Stimulated activated CD8-positive, alpha-beta memory T cell treated with anti-CD3 and anti-CD28 coated beads, Interleukin-12 subunit alpha, Interleukin-12 subunit beta, amount 100 ng/mL, for 4 hours (primary cell): ENCODE measurements around the gene SLC4A3.
"Not testable (repeated sequence)": the region's sequence is repeated elsewhere in the genome, so short reads cannot be mapped to it uniquely, and the experiment has no call there.

Experiments
- DNase-seq: peaks from one replicate; pipeline ENCODE4 v3.0.0-alpha.2; 2020; ENCODE audit warnings: low read depth

The SLC4A3 gene

DNA sequence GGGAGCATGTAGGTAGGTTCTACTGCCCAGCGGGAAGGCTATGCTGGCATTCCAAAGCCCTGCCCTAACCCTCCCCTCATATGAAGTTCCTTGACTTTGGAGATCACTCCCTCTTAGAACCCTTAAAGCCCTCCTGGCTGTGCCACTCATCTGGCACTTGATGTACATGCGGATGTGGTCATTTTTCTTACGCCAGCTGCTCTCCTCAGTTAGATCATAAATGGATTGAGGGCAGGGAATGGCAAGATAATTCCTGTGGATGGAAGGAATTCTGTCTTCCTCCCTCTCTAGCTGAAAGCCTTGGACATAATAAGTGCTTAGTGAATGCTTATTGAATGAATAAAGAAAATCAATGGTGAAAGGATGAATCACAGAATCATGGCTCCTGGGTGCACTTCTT, 51.6 kb downstream of the SLC4A3 start:
- DNase-seq: no peak

DNA sequence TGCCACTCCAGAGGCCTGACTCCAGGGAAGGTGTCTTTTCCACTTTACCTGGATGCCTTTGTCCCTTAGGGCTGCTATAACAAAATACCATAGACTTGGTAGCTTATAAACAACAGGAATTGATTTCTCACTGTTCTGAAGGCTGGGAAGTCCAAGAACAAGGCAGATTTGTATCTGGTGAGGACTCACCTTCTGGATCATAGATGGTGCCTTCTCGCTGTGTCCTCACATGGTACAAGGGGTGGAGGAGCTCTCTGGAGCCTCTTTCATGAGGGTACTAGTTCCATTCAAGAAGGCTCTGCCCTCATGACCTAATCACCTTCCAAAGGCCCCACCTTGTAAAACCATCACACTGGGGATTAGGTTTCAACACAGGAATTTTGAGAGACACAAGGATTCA, 52.1 kb downstream of the SLC4A3 start:
- DNase-seq: no peak

GRCh38 chr2:219680958-219681693, 53.7 kb downstream of the SLC4A3 start:
- no peak for DNase-seq

DNA sequence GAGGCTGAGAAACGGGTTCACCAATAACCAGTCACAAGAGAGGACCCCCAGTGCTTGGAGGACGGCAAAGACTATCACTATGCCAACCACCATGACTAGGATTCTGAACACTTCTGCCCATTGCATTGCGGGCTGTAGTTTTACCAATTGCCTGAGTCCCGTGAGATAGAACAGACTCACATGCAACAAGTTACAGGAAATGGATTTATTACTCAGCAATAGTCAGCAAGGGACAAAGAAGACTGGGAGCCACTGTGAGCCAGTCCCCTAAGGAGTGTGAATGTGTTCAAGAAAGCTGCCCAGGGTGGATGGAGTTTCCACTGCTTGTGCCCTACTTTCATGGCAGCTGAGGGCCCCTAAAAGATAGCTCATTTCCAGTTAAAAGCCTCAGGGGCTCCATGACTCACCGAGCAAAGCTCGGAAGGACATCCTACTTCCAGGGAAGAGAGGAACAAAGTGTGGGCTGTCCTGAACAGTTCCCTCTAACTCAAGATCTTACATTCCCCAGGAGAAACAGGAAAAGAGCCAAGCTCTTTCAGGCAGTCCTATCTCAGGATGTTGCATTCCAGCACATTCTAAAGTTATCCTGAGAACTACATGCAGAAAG, 54.4 kb downstream of the SLC4A3 start:
- no peak for DNase-seq

GRCh38 chr2:219683474-219683873, 56.0 kb downstream of the SLC4A3 start:
- not testable (repeated sequence) for DNase-seq

GRCh38 chr2:219684721-219685689, 57.6 kb downstream of the SLC4A3 start:
- peak; percentile 19 for DNase-seq

DNA sequence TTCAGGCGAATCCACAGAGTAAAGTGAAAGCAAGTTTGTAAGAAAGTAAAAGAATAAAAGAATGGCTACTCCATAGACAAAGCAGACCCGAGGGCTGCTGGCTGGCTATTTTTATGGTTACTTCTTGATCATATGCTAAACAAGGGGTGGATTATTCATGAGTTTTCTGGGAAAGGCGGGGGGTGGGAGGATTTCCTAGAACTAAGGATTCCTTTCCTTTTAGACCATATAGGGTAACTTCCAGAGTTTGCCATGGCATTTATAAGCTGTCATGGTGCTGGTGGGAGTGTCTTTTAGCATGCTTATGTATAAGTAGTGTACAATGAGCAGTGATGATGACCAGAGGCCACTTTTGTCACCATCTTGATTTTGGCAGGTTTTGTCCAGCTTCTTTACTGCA, 59.8 kb downstream of the SLC4A3 start:
- no peak for DNase-seq

GRCh38 chr2:219687882-219688559, 60.6 kb downstream of the SLC4A3 start:
- no peak for DNase-seq

DNA sequence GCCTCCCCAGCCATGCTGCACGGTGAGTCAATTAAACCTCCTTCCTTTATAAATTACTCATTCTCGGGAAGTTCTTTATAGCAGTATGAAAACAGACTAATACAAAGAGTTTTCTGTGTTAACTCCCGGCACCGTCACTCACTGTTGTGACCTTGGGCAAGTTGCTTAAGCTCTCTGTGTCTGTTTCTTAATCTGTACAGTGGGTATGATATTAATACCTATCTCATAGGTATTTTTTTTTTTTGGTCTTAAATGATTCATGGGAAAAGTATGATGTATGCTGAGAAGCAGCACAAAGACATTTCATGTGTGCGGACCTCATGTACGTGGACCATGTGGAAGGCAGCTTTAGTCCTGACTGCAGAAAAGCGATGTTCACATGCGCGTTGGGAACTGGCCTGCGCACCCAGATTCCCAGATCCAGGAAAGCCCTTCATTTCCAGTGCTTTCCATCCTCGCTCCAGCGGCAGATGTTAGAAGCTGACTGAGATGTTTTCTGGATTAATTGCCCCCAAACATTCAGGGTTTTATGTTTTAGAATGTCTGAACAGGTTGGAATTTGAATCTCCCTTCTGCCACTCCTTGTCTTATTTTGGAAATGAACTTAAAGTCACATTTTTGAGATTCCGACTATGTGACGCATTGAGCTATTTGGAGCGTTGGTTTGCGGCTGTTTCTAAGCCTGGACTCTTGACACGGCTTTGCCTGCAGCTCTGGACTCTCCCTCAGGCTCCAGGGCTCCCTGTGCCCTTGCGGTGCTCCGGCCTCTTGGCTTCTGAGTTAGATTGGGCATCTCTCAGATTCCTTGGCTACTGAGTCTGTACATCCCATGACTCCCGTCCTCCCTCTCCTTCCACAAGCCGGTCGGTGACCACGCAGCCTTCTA, 61.4 kb downstream of the SLC4A3 start:
- DNase-seq: no peak

DNA sequence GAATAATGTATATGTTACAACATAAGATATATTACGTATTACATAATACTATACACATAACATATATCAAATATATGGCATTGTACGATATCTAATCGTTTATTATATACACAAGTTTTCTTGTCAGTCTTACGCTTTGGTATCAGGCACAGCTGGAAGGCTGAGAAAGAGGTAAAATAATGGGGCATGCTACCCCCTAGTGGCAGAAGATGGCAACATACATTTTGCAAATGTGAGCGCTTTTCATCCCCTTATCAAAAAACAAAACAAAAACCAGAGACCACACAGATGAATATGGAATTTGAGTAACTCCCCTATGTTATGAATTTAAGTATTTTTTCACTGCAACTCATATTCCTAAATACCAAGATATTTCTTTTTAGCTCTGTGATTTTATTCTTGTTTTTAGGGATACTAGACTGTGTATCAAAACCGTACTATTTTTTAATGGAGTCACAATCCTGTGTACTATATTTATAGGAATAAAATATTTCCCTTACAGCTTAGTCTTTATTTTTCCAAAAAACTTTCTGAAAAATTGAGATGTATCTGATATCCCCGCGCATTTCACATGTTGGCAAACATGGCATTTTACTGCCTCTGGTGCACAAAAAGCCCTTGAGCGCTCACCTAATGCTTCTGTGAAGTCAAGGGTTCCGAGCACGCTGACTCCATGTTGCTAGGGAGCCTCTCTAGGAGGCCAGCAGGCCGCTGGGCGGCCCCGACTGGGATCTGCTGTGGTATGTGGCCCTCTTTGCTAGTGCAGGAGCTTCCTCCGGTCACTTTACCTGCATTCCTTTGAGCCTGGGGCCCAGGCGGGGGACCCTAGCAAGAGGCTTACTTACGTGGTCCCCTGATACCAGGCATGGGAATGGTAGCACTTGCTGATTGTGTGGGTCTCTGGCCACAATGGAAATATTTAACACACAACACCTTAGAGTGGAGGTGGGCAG, 62.5 kb downstream of the SLC4A3 start:
- DNase-seq: no peak

GRCh38 chr2:219691571-219691970, 64.1 kb downstream of the SLC4A3 start:
- no peak for DNase-seq
